IMR-90 (cell line): ENCODE data around the gene UNC119. TPM values are rescaled to one million over a fixed set of nuclear protein-coding genes. Genes with fewer than 3 reads are reported as not detected.

ENCODE experiments used
- ATAC-seq: fragments of 200-7000 bp; cut with Tn5 transposase; 2 replicates; pipeline ENCODE4 v1.9.1; 2020; ENCODE audit warnings: low read depth, mild to moderate bottlenecking, moderate library complexity
- BruUV-seq: library from RNA; stranded (reverse); fragments of 400-500 nt; replicated peaks from 2 replicates; lab custom pipeline; 2021; lab: Mats Ljungman, UMichigan
- CTCF ChIA-PET: fragments of 300-600 bp; formaldehyde crosslinking; extraction: SDS; loops from one replicate; lab custom pipeline; 2021; ENCODE audit warnings: antibody characterized with exemption; lab: Yijun Ruan, JAX
- POLR2A ChIA-PET: fragments of 300-600 bp; sonication (Branson Sonifier 250); formaldehyde crosslinking; loops from one replicate; lab custom pipeline; 2022; ENCODE audit warnings: antibody characterized with exemption; ENCODE audit not compliant: unreplicated experiment; lab: Charles Lee
- DNase-seq: peaks from one replicate; pipeline ENCODE4 v3.0.0; 2013
- H2AFZ ChIP-seq: replicated peaks from 2 replicates; pipeline ENCODE3; 2013; ENCODE audit warnings: low read length, mild to moderate bottlenecking; ENCODE audit not compliant: poor library complexity
- H2AK5ac ChIP-seq: 2 replicates; pipeline ENCODE4 v1.6.1; 2013; ENCODE audit warnings: low read depth, low read length, inconsistent platforms
- H2AK9ac ChIP-seq: replicated peaks from 2 replicates; pipeline ENCODE3; 2013; ENCODE audit warnings: mild to moderate bottlenecking, low read depth, low read length, moderate library complexity; ENCODE audit not compliant: poor library complexity
- H2BK120ac ChIP-seq: 2 replicates; pipeline ENCODE4 v1.6.1; 2013; ENCODE audit warnings: low read depth, low read length, inconsistent platforms
- H2BK15ac ChIP-seq: 3 replicates; pipeline ENCODE4 v1.6.1; 2013; ENCODE audit warnings: low read depth, low read length, inconsistent platforms
- H2BK20ac ChIP-seq: 2 replicates; pipeline ENCODE4 v1.6.1; 2013; ENCODE audit warnings: low read depth, mild to moderate bottlenecking, inconsistent platforms, low read length, moderate library complexity
- H2BK5ac ChIP-seq: 2 replicates; pipeline ENCODE4 v1.6.1; 2013; ENCODE audit warnings: mild to moderate bottlenecking, low read depth, low read length, inconsistent platforms; ENCODE audit not compliant: poor library complexity, severe bottlenecking
- H3K14ac ChIP-seq: replicated peaks from 2 replicates; pipeline ENCODE4 v1.6.1; 2013; ENCODE audit warnings: low read depth, low read length, inconsistent platforms
- H3K18ac ChIP-seq: 2 replicates; pipeline ENCODE4 v1.6.1; 2013; ENCODE audit warnings: low read depth, low read length, control low read depth
- H3K23ac ChIP-seq: 2 replicates; pipeline ENCODE4 v1.6.1; 2013; ENCODE audit warnings: low read depth, low read length, inconsistent platforms
- H3K27ac ChIP-seq: 2 replicates; pipeline ENCODE4 v1.5.1; 2013; ENCODE audit warnings: mild to moderate bottlenecking, control low read depth, low read length; ENCODE audit not compliant: insufficient read depth
- H3K27me3 ChIP-seq: 2 replicates; pipeline ENCODE4 v1.6.1; 2013; ENCODE audit warnings: low read length; ENCODE audit not compliant: control insufficient read depth, insufficient read depth
- H3K36me3 ChIP-seq: 2 replicates; pipeline ENCODE4 v1.6.1; 2013; ENCODE audit warnings: low read length, mixed read lengths; ENCODE audit not compliant: control insufficient read depth, insufficient read depth
- H3K4ac ChIP-seq: 2 replicates; pipeline ENCODE4 v1.6.1; 2013; ENCODE audit warnings: low read depth, low read length, inconsistent platforms
- H3K4me1 ChIP-seq: 2 replicates; pipeline ENCODE4 v1.6.1; 2013; ENCODE audit warnings: low read length, mixed read lengths; ENCODE audit not compliant: control insufficient read depth, insufficient read depth
- H3K4me2 ChIP-seq: 2 replicates; pipeline ENCODE4 v1.6.1; 2013; ENCODE audit warnings: low read depth, mild to moderate bottlenecking, control low read depth, low read length, moderate library complexity
- H3K4me3 ChIP-seq: 2 replicates; pipeline ENCODE4 v1.5.1; 2013; ENCODE audit warnings: low read depth, mild to moderate bottlenecking, control low read depth, low read length, moderate library complexity; ENCODE audit not compliant: insufficient read depth
- H3K56ac ChIP-seq: 2 replicates; pipeline ENCODE4 v1.6.1; 2013; ENCODE audit warnings: low read length, inconsistent platforms; ENCODE audit not compliant: insufficient read depth; ENCODE audit errors: extremely low read depth
- H3K79me1 ChIP-seq, 2 experiments: 2 replicates each; pipeline ENCODE4 v1.6.1; 2013; ENCODE audit warnings: low read length in 2 of 2, inconsistent platforms in 1 of 2, low read depth in 1 of 2
- H3K9ac ChIP-seq: 2 replicates; pipeline ENCODE4 v1.6.1; 2013; ENCODE audit warnings: low read depth, low read length, control low read depth
- H3K9me1 ChIP-seq: 2 replicates; pipeline ENCODE4 v1.6.1; 2013; ENCODE audit warnings: low read length, inconsistent platforms; ENCODE audit not compliant: insufficient read depth
- H3K9me3 ChIP-seq: 2 replicates; pipeline ENCODE4 v1.6.1; 2013; ENCODE audit warnings: low read length; ENCODE audit not compliant: control insufficient read depth, insufficient read depth
- H4K20me1 ChIP-seq: 2 replicates; pipeline ENCODE4 v1.6.1; 2013; ENCODE audit warnings: low read length, inconsistent platforms; ENCODE audit not compliant: insufficient read depth
- H4K5ac ChIP-seq: 2 replicates; pipeline ENCODE4 v1.6.1; 2013; ENCODE audit warnings: mild to moderate bottlenecking, low read depth, low read length, control low read depth
- H4K8ac ChIP-seq, 2 experiments: 2 replicates each; pipeline ENCODE4 v1.6.1; 2013; ENCODE audit warnings: low read depth in 2 of 2, low read length in 2 of 2, control low read depth in 1 of 2, inconsistent platforms in 1 of 2
- H4K91ac ChIP-seq: 2 replicates; pipeline ENCODE4 v1.6.1; 2013; ENCODE audit warnings: low read depth, low read length, inconsistent platforms; ENCODE audit not compliant: insufficient read depth
- BHLHE40 ChIP-seq: fragments of 150-350 bp; IDR thresholded peaks from 2 replicates; pipeline ENCODE4 v1.6.1; 2016; ENCODE audit warnings: mild to moderate bottlenecking, low read depth, low read length
- CEBPB ChIP-seq: IDR thresholded peaks from 2 replicates; pipeline ENCODE4 v1.6.1; 2012; ENCODE audit warnings: low read depth, low read length, improper control_type of control experiment
- CHD1 ChIP-seq: IDR thresholded peaks from 2 replicates; pipeline ENCODE4 v1.6.1; 2012; ENCODE audit warnings: low read depth, low read length, improper control_type of control experiment
- FOS ChIP-seq: fragments of 150-350 bp; IDR thresholded peaks from 2 replicates; pipeline ENCODE4 v1.6.1; 2016; ENCODE audit warnings: low read depth, low read length
- MAFK ChIP-seq: IDR thresholded peaks from 2 replicates; pipeline ENCODE4 v1.6.1; 2012; ENCODE audit warnings: low read depth, low read length, improper control_type of control experiment
- MAZ ChIP-seq: IDR thresholded peaks from 2 replicates; pipeline ENCODE4 v1.6.1; 2012; ENCODE audit warnings: low read depth, mild to moderate bottlenecking, low read length, improper control_type of control experiment, moderate library complexity, borderline replicate concordance
- MXI1 ChIP-seq: IDR thresholded peaks from 2 replicates; pipeline ENCODE4 v1.6.1; 2012; ENCODE audit warnings: low read depth, mild to moderate bottlenecking, low read length, moderate library complexity, borderline replicate concordance
- NFE2L2 ChIP-seq: fragments of 150-350 bp; IDR thresholded peaks from 2 replicates; pipeline ENCODE4 v1.6.1; 2016; ENCODE audit warnings: low read depth, mild to moderate bottlenecking, low read length
- POLR2A ChIP-seq: IDR thresholded peaks from 2 replicates; pipeline ENCODE4 v1.6.1; 2012; ENCODE audit warnings: mild to moderate bottlenecking, low read depth, low read length
- RAD21 ChIP-seq: IDR thresholded peaks from 2 replicates; pipeline ENCODE4 v1.6.1; 2012; ENCODE audit warnings: low read length, improper control_type of control experiment
- RCOR1 ChIP-seq: IDR thresholded peaks from 2 replicates; pipeline ENCODE4 v1.6.1; 2012; ENCODE audit warnings: mild to moderate bottlenecking, low read length, improper control_type of control experiment; ENCODE audit not compliant: insufficient replicate concordance
- RFX5 ChIP-seq: IDR thresholded peaks from 2 replicates; pipeline ENCODE4 v1.8.0; 2012; ENCODE audit warnings: low read depth, mild to moderate bottlenecking, low read length, moderate library complexity
- SMC3 ChIP-seq: fragments of 150-350 bp; IDR thresholded peaks from 2 replicates; pipeline ENCODE4 v1.6.1; 2016; ENCODE audit warnings: low read depth, mild to moderate bottlenecking, antibody characterized with exemption, low read length, moderate library complexity
- WGBS, 2 experiments: methylation state at CpG; one replicate each; pipeline versions ENCODE4 v1.1.5 to v1.1.7; 2013; ENCODE audit warnings: missing lambda C conversion rate in 2 of 2; ENCODE audit not compliant: insufficient read length in 1 of 2; ENCODE audit errors: extremely low coverage in 2 of 2; 5-methylcytosine and 5-hydroxymethylcytosine counted together
- dilution Hi-C: fragments of 300-500 bp; cut with HindIII; formaldehyde crosslinking; loops from one replicate; pipeline ENCODE4 v1.14.3; 2018; ENCODE audit warnings: low sequenced_read_pairs; ENCODE audit not compliant: unreplicated experiment
- in situ Hi-C: fragments of 300-500 bp; cut with MboI; formaldehyde crosslinking; loops from 3 replicates; pipeline ENCODE4 v1.14.3; 2019; ENCODE audit warnings: low sequenced_read_pairs, inconsistent platforms, mixed read lengths
- intact Hi-C: fragments of 100-400 bp; cut with micrococcal nuclease; formaldehyde crosslinking; loops from 2 replicates; pipeline ENCODE4 v1.10.0; 2022
- polyA plus RNA-seq, 3 experiments: library from polyadenylated mRNA; depleted of rRNA; stranded (reverse); fragments of >200 nt; gene quantifications; 2 replicates each; pipeline ENCODE4 v1.2.3, GENCODE V29; 2012; ENCODE audit warnings: low replicate concordance in 1 of 3
- total RNA-seq: library from RNA; depleted of rRNA; stranded (reverse); fragments of >200 nt; gene quantifications from 2 replicates; pipeline ENCODE4 v1.2.3, GENCODE V29; 2012
- TF ChIP-seq, protein P1 (sequence below): fragments of 150-350 bp; IDR thresholded peaks from 2 replicates; pipeline ENCODE4 v1.6.1; 2016; ENCODE audit warnings: low read depth, mild to moderate bottlenecking, low read length, moderate library complexity, borderline replicate concordance
- TF ChIP-seq, protein P2 (sequence below): conservative IDR thresholded peaks from 2 replicates; pipeline ENCODE4 v1.5.1; 2012; ENCODE audit warnings: mild to moderate bottlenecking, low read depth, low read length, improper control_type of control experiment

The UNC119 gene
- total and polyA plus RNA-seq, 2 of the 4 experiments (the other 2 are of a cell fraction): 22.4 to 57.4 TPM

DNA sequence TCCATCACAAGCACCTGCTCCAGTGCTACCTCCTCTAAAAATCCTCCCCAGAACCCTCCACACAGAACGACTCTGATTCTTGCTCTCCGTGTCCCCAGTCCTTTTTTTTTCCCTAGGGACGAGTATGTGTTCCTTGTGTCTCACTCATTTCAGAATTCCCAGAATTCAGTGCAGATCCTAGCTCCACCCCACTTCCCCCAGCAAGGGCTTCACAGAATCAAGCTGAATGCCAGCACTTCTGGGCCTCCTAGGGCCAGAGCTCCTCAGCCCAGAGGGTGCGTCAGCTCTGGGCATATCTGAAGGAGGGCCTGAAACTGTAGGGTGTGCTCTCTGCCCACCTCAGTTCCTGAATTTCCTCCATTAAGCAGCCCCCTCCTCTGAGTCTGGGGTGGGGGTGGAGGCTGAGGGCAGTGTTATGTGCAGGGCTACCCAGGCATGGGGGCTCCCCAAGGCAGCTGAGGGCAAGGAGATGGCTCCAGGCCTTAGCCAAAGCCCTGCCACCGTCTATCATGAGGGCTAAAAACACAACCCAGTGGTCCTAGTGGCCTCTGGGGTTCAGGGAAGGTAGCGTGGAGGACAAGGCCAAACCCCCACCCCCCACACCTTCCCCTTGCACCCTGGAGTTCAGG, 6.5 kb downstream of the UNC119 start:
- H2AK5ac ChIP-seq: no peak overlapping the region
- no peaks in the 10 kb centered on the region for H3K27me3 ChIP-seq
- no peak overlapping the region for H2AK9ac ChIP-seq
- dilution Hi-C loops: no loop called here
- CTCF ChIA-PET: no interaction called here
- H3K9me3 ChIP-seq: no peaks in the 10 kb centered on the region
- 0 out of 4 replicates have a peak overlapping the region, but pooled peaks of 1 of the 2 experiments have one; percentile 14 for H4K8ac ChIP-seq
- 68% methylated on average over 3 of the region's 6 CpGs; no CpG with 5 or more reads in 1 of the 2 experiments for WGBS, 2 experiments
- H3K56ac ChIP-seq: no peak overlapping the region
- no peak overlapping the region for H3K4me3 ChIP-seq
- no peak overlapping the region for H3K27ac ChIP-seq
- in situ Hi-C loops: no loop called here
- H4K5ac ChIP-seq: no peak overlapping the region
- H3K79me1 ChIP-seq: peaks cover 7 to 14% of the 10 kb centered on the region in 2 experiments; a peak in 2 of 4 replicates
- H3K14ac ChIP-seq: no peak overlapping the region
- H3K18ac ChIP-seq: no peak overlapping the region
- no peak overlapping the region for H2BK5ac ChIP-seq
- H2BK15ac ChIP-seq: no peak overlapping the region
- no peak overlapping the region for H3K23ac ChIP-seq
- POLR2A ChIA-PET: no interaction called here
- H3K36me3 ChIP-seq: peaks cover 8% of the 10 kb centered on the region; the same call in 1 of the 2 replicates
- no TSS peak for BruUV-seq
- H3K9me1 ChIP-seq: no peaks in the 10 kb centered on the region
- no peak overlapping the region for H2BK120ac ChIP-seq
- no peak overlapping the region for H2BK20ac ChIP-seq
- intact Hi-C loops: loop anchor here (10.0 kb wide), 1 partner anchor 141 kb away; the partner anchor contains the start of gene SLC46A1
- H4K91ac ChIP-seq: no peak overlapping the region
- no peaks in the 10 kb centered on the region; the same call in 1 of the 2 replicates for H3K4me1 ChIP-seq
- no peak overlapping the region for H3K9ac ChIP-seq
- ATAC-seq: no peak; the same call in 1 of the 2 replicates
- H4K20me1 ChIP-seq: 0 out of 2 replicates have a peak, but pooled peaks cover under 1% of the 10 kb centered on the region
- DNase-seq: no peak
- no peak overlapping the region for H3K4me2 ChIP-seq
- no peak overlapping the region for H3K4ac ChIP-seq
- peak overlapping the region; percentile 57 for H2AFZ ChIP-seq
- TF ChIP-seq CEBPB (no peak), RFX5 (no peak), RAD21 (no peak), MAFK (no peak), CHD1 (no peak), SMC3 (no peak), RCOR1 (no peak), MXI1 (no peak), POLR2A (no peak), FOS (no peak), NFE2L2 (no peak), MAZ (no peak), BHLHE40 (no peak)
- TF ChIP-seq, protein P1, sequence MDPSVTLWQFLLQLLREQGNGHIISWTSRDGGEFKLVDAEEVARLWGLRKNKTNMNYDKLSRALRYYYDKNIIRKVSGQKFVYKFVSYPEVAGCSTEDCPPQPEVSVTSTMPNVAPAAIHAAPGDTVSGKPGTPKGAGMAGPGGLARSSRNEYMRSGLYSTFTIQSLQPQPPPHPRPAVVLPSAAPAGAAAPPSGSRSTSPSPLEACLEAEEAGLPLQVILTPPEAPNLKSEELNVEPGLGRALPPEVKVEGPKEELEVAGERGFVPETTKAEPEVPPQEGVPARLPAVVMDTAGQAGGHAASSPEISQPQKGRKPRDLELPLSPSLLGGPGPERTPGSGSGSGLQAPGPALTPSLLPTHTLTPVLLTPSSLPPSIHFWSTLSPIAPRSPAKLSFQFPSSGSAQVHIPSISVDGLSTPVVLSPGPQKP: no peak
- TF ChIP-seq, protein P2, sequence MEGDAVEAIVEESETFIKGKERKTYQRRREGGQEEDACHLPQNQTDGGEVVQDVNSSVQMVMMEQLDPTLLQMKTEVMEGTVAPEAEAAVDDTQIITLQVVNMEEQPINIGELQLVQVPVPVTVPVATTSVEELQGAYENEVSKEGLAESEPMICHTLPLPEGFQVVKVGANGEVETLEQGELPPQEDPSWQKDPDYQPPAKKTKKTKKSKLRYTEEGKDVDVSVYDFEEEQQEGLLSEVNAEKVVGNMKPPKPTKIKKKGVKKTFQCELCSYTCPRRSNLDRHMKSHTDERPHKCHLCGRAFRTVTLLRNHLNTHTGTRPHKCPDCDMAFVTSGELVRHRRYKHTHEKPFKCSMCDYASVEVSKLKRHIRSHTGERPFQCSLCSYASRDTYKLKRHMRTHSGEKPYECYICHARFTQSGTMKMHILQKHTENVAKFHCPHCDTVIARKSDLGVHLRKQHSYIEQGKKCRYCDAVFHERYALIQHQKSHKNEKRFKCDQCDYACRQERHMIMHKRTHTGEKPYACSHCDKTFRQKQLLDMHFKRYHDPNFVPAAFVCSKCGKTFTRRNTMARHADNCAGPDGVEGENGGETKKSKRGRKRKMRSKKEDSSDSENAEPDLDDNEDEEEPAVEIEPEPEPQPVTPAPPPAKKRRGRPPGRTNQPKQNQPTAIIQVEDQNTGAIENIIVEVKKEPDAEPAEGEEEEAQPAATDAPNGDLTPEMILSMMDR: no peak
